Measurements from ENCODE around the gene SMAD9. TPM values are rescaled to one million over a fixed set of nuclear protein-coding genes. Genes with fewer than 3 reads are reported as not detected.

SMAD9 gene
- total and polyA plus RNA-seq, 8 donors: 9.2 to 33.0 (median 26.9) TPM

DNA sequence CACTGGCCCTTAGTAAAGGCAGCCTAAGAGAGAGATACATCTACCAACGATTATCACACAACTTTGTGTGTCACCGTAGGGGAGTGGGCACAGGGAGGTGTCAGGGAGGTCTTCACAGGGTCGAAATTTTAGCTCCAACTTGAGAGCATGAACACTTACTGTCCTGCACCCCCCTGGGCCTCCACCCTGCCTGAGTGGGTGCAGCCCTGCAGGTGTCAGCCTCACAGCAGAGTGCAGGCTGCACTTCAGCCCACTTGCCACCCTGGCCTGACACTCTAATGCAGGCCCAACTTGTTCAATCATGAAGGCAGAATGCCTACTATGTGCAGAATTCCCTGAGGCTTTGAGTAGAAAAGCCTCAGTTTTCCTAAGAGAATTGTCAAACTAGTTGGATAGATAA, 4.0 kb upstream of the SMAD9 start:
- Histone ChIP-seq H3K27ac (no peak overlapping the region), H3K27me3 (peaks cover 0 to 22% of the 10 kb centered on the region in 2 donors), H3K36me3 (no peaks in the 10 kb centered on the region), H3K9me3 (no peaks in the 10 kb centered on the region), H3K4me1 (no peaks in the 10 kb centered on the region), H3K4me3 (no peak overlapping the region)
- TF ChIP-seq, protein P1, sequence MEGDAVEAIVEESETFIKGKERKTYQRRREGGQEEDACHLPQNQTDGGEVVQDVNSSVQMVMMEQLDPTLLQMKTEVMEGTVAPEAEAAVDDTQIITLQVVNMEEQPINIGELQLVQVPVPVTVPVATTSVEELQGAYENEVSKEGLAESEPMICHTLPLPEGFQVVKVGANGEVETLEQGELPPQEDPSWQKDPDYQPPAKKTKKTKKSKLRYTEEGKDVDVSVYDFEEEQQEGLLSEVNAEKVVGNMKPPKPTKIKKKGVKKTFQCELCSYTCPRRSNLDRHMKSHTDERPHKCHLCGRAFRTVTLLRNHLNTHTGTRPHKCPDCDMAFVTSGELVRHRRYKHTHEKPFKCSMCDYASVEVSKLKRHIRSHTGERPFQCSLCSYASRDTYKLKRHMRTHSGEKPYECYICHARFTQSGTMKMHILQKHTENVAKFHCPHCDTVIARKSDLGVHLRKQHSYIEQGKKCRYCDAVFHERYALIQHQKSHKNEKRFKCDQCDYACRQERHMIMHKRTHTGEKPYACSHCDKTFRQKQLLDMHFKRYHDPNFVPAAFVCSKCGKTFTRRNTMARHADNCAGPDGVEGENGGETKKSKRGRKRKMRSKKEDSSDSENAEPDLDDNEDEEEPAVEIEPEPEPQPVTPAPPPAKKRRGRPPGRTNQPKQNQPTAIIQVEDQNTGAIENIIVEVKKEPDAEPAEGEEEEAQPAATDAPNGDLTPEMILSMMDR (IDR thresholded peaks at IDR 0.05): no peak
- intact Hi-C loops (cut with DNase I): no loop called here
- DNase-seq: no peak
- no peak for ATAC-seq

DNA sequence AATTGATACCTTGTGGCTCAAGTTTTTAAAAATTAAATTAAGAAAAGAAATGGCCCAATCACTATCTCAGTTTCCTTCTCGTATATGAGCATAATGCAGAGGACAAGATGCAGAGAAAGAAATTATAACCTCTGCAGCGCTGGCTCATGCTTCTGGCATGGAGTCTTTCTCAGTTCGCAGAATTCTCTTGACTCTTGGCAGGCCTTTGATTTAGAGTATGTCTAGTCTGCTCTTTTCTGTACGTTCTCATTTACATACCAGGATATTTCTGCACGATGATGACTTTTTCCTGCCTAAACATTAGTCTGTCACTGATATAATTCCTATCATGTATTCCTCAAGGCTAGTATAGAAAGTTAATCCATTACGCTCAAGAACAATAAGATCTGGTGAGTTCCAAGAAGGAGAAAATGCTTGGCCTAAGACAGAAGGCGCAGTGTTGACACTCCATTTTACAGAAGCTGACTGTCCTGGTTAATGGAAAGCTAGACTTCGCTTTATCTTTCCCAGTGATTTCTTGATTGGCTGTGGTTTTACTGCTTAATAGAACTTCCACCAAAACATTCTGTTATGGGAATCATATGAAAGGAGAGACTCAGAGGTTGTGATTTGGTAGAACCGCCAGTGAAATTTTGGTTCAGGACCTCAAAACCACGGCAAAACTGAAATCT, 1.7 kb upstream of the SMAD9 start:
- Histone ChIP-seq H3K9me3 (no peaks in the 10 kb centered on the region), H3K4me3 (no peak overlapping the region), H3K36me3 (no peaks in the 10 kb centered on the region), H3K27me3 (peaks cover 0 to 45% of the 10 kb centered on the region in 2 donors), H3K27ac (no peak overlapping the region), H3K4me1 (peaks cover 0 to 4% of the 10 kb centered on the region in 2 donors)
- TF ChIP-seq, protein P1 (IDR thresholded peaks at IDR 0.05): no peak
- DNase-seq (no peak), ATAC-seq (no peak)
- intact Hi-C loops (cut with DNase I): no loop called here

DNA sequence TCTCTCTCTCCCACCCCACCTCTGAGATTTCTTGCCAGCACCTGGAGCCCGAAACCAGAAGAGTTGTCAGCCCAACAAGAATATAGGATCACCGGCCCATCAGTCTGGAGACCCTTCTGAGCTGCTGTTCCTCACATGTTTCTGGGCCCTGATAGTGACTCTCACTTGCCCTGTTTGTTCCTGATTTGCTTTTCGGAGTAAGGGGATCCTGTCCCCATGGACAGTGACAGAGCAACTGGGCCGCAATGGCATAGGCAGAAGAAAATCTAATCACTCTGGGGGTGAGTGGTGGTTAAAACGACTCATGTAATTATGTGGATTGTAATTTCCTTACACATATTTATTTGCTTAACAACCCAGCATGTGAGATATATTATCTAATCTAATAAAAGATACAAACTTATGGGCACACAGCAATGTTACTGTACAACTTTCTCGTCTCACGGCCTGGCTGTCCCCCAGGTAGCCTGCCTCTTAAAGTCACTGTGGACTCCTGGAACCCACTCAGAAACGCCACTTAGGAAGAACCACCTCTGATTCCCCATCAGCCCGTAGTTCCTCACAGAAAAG, 663 bp upstream of the SMAD9 start:
- TF ChIP-seq, protein P1 (IDR thresholded peaks at IDR 0.05): no peak
- H3K9me3 ChIP-seq: no peaks in the 10 kb centered on the region
- DNase-seq: no peak
- peaks cover 0 to 4% of the 10 kb centered on the region in 2 donors for H3K4me1 ChIP-seq
- H3K36me3 ChIP-seq: no peaks in the 10 kb centered on the region
- no peak for ATAC-seq
- peaks cover 0 to 52% of the 10 kb centered on the region in 2 donors for H3K27me3 ChIP-seq
- intact Hi-C loops (cut with DNase I): no loop called here
- peak overlapping the region; percentile 27 to 30 for H3K4me3 ChIP-seq
- H3K27ac ChIP-seq: no peak overlapping the region

GRCh38 chr13:36919171-36919832, 736 bp downstream of the SMAD9 start:
- H3K36me3 ChIP-seq: no peaks in the 10 kb centered on the region
- H3K27ac ChIP-seq: peak overlapping the region; percentile 58 to 61
- TF ChIP-seq, protein P1 (IDR thresholded peaks at IDR 0.05): no peak
- DNase-seq (peak in 3 of 4 donors; percentile 59 to 78 (median 77)), ATAC-seq (peak; percentile 79)
- no peaks in the 10 kb centered on the region for H3K9me3 ChIP-seq
- intact Hi-C loops (cut with DNase I): no loop called here
- H3K27me3 ChIP-seq: peaks cover 0 to 52% of the 10 kb centered on the region in 2 donors
- H3K4me3 ChIP-seq: peak overlapping the region; percentile 44 to 49
- peaks cover 0 to 4% of the 10 kb centered on the region in 2 donors for H3K4me1 ChIP-seq

Data from left lung (tissue), 10 donors.